ENCODE results near the gene NMU.

Gene NMU

DNA sequence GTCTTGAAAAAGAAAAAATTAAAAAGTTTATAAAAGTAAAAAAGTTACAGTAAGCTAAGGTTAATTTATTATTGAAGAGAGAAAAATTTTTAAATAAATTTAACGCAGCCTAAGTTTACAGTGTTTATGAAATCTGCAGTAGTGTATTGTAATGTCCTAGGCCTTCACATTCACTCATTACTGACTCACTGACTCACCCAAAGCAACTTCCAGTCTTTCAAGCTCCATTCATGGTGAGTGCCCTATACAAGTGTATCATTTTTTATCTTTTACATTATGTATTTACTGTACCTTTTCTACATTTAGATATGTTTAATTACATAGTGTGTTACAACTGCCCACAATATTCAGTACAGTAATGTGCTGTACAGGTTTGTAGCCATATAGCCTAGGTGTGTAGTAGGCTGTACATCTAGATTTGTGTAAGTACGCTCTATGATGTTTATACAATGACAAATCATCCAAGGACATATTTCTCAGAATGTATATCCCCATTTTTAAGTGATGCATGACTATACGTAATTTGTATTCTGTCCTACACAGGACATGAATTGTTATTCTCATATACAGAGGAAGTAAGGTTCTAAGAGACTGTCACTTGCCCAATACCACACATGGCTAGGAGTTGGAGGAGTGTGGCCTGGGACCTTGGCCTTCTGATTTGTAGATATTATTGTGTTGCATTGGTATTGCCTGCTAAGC is 24.6 kb downstream of the NMU start:
- DNase-seq (ENCODE audit: low read depth), result no peak
- H3K4me3 ChIP-seq (ENCODE audit: low read depth, low read length), result no peak overlapping the region
- TF ChIP-seq, protein P1, sequence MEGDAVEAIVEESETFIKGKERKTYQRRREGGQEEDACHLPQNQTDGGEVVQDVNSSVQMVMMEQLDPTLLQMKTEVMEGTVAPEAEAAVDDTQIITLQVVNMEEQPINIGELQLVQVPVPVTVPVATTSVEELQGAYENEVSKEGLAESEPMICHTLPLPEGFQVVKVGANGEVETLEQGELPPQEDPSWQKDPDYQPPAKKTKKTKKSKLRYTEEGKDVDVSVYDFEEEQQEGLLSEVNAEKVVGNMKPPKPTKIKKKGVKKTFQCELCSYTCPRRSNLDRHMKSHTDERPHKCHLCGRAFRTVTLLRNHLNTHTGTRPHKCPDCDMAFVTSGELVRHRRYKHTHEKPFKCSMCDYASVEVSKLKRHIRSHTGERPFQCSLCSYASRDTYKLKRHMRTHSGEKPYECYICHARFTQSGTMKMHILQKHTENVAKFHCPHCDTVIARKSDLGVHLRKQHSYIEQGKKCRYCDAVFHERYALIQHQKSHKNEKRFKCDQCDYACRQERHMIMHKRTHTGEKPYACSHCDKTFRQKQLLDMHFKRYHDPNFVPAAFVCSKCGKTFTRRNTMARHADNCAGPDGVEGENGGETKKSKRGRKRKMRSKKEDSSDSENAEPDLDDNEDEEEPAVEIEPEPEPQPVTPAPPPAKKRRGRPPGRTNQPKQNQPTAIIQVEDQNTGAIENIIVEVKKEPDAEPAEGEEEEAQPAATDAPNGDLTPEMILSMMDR (IDR thresholded peaks at IDR 0.05; ENCODE audit: low read depth, low read length, missing control alignments), result no peak

GRCh38 chr4:55610381-55610780 is 25.7 kb downstream of the NMU start:
- no peak overlapping the region for H3K4me3 ChIP-seq (ENCODE audit: low read depth, low read length)
- DNase-seq (ENCODE audit: low read depth), result no peak
- TF ChIP-seq, protein P1 (IDR thresholded peaks at IDR 0.05; ENCODE audit: low read depth, low read length, missing control alignments), result no peak

- TF ChIP-seq, protein P1 (IDR thresholded peaks at IDR 0.05; ENCODE audit: low read depth, low read length, missing control alignments), result no peak
- DNase-seq (ENCODE audit: low read depth), result no peak
- no peak overlapping the region for H3K4me3 ChIP-seq (ENCODE audit: low read depth, low read length)
These were observed 26.7 kb downstream of the NMU start for GRCh38 chr4:55609393-55609866.

GRCh38 chr4:55608591-55608990 is 27.5 kb downstream of the NMU start:
- H3K4me3 ChIP-seq (ENCODE audit: low read depth, low read length), result no peak overlapping the region
- DNase-seq (ENCODE audit: low read depth), result no peak
- TF ChIP-seq, protein P1 (IDR thresholded peaks at IDR 0.05; ENCODE audit: low read depth, low read length, missing control alignments), result no peak

DNA sequence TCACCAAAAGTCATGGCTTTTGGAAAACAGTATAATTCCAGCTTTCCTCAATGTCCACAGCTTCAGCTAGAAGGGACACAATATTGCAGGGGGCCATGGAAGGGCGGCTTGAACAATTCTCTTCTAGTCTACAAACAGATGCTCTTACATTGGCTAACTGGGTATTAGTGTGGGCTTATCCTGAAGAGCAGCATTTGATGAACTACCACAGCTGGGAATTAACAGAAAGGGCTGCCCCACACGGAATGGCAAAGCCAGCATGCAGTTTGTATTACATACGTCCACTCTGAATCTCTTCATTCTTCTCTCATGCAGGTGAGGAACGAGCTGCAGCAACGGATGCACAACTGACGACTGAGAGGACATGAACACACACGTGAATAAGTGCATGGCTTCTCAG is 31.1 kb downstream of the NMU start:
- no peak for DNase-seq (ENCODE audit: low read depth)
- no peak overlapping the region for H3K4me3 ChIP-seq (ENCODE audit: low read depth, low read length)
- TF ChIP-seq, protein P1 (IDR thresholded peaks at IDR 0.05; ENCODE audit: low read depth, low read length, missing control alignments), result no peak

DNA sequence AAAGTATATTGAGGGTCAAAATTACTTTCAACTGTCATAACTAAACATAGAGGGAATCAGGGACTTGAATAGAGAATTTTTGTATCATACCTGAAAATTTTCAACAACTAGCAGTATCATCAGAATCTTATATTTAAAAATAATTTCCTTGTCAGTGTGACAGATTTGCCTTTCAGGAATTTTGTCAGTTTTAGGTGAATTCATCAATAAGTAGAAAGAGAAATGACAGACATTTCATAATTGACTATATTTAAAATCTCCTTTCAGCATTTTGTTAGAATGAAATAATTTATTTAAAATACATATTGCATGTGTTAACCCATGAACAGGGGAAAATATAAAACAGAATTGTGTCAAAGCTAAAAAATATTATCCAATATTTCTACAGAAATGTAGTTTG is 35.5 kb downstream of the NMU start:
- no peak overlapping the region for H3K4me3 ChIP-seq (ENCODE audit: low read depth, low read length)
- TF ChIP-seq, protein P1 (IDR thresholded peaks at IDR 0.05; ENCODE audit: low read depth, low read length, missing control alignments), result no peak
- DNase-seq (ENCODE audit: low read depth), result no peak

- TF ChIP-seq, protein P1 (IDR thresholded peaks at IDR 0.05; ENCODE audit: low read depth, low read length, missing control alignments), result no peak
- DNase-seq (ENCODE audit: low read depth), result no peak
- no peak overlapping the region for H3K4me3 ChIP-seq (ENCODE audit: low read depth, low read length)
These were observed 37.5 kb downstream of the NMU start for GRCh38 chr4:55598641-55599040.

Data from GM12864 (cell line).